Glutamatergic neuron (in vitro differentiated cells): ENCODE results near the gene RRAS2. TPM values are rescaled to one million over a fixed set of nuclear protein-coding genes. Genes with fewer than 3 reads are reported as not detected.

Experiments
- DNase-seq: peaks from one replicate; pipeline ENCODE4 v3.0.0; 2022
- H3K27ac Mint-ChIP-seq: one replicate; pipeline ENCODE4 v1.8.0; 2020; ENCODE audit warnings: mild to moderate bottlenecking, mixed read lengths, inconsistent platforms; ENCODE audit not compliant: unreplicated experiment
- H3K27me3 Mint-ChIP-seq: one replicate; pipeline ENCODE4 v1.8.0; 2020; ENCODE audit warnings: mild to moderate bottlenecking, moderate library complexity, mixed read lengths, inconsistent platforms; ENCODE audit not compliant: unreplicated experiment
- H3K36me3 Mint-ChIP-seq: one replicate; pipeline ENCODE4 v1.8.0; 2020; ENCODE audit warnings: mild to moderate bottlenecking, mixed read lengths, inconsistent platforms; ENCODE audit not compliant: unreplicated experiment
- H3K4me1 Mint-ChIP-seq: one replicate; pipeline ENCODE4 v1.8.0; 2020; ENCODE audit warnings: mild to moderate bottlenecking, low read depth, mixed read lengths, inconsistent platforms; ENCODE audit not compliant: unreplicated experiment
- H3K4me3 Mint-ChIP-seq: one replicate; pipeline ENCODE4 v1.8.0; 2020; ENCODE audit warnings: mild to moderate bottlenecking, mixed read lengths, inconsistent platforms; ENCODE audit not compliant: unreplicated experiment
- H3K9me3 Mint-ChIP-seq: one replicate; pipeline ENCODE4 v1.8.0; 2020; ENCODE audit warnings: mild to moderate bottlenecking, moderate library complexity, mixed read lengths, inconsistent platforms; ENCODE audit not compliant: unreplicated experiment
- total RNA-seq: library from RNA; stranded (reverse); fragmentation: NEBNext Ultra II Directional; extraction: Animal tissue kit (Norgen Biotek cat#: 25700); gene quantifications from one replicate; pipeline ENCODE4 v1.2.1, GENCODE V29; 2021; ENCODE audit not compliant: unreplicated experiment
- TF ChIP-seq, protein P1 (sequence below): fragments of 200-600 bp; sonication (generic); IDR thresholded peaks from one replicate; pipeline ENCODE4 v1.5.0; 2021; ENCODE audit not compliant: partially characterized antibody, unreplicated experiment

The RRAS2 gene
- total RNA-seq, 1 donor from 2014 or later: 20.8 TPM

DNA sequence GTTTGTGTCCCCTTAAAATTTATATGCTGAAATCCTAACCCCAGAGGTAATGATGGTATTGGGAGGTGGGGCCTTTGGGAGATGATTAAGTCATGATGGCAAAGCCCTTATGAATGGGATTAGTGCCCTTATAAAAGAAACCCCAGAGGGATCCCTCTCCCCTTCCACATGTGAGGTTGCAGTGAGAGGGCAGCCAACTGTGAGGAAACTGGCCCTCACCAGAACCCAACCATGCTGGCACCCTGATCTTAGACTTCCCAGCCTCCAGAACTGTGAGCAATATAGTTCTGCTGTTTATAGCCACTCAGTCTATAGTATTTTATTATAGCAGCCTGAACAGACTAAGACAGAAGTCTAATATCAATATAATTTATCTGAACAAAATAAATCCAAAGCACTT lies 27.1 kb upstream of the RRAS2 start:
- H3K27ac Mint-ChIP-seq: no peak overlapping the region
- H3K4me3 Mint-ChIP-seq: no peak overlapping the region
- no peak for DNase-seq
- H3K4me1 Mint-ChIP-seq: peaks cover 8% of the 10 kb centered on the region
- no peaks in the 10 kb centered on the region for H3K36me3 Mint-ChIP-seq
- TF ChIP-seq, protein P1, sequence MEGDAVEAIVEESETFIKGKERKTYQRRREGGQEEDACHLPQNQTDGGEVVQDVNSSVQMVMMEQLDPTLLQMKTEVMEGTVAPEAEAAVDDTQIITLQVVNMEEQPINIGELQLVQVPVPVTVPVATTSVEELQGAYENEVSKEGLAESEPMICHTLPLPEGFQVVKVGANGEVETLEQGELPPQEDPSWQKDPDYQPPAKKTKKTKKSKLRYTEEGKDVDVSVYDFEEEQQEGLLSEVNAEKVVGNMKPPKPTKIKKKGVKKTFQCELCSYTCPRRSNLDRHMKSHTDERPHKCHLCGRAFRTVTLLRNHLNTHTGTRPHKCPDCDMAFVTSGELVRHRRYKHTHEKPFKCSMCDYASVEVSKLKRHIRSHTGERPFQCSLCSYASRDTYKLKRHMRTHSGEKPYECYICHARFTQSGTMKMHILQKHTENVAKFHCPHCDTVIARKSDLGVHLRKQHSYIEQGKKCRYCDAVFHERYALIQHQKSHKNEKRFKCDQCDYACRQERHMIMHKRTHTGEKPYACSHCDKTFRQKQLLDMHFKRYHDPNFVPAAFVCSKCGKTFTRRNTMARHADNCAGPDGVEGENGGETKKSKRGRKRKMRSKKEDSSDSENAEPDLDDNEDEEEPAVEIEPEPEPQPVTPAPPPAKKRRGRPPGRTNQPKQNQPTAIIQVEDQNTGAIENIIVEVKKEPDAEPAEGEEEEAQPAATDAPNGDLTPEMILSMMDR: no peak
- H3K9me3 Mint-ChIP-seq: peaks cover 2% of the 10 kb centered on the region
- peaks cover 5% of the 10 kb centered on the region for H3K27me3 Mint-ChIP-seq

GRCh38 chr11:14384338-14384737 lies 25.4 kb upstream of the RRAS2 start:
- peaks cover 5% of the 10 kb centered on the region for H3K27me3 Mint-ChIP-seq

DNA sequence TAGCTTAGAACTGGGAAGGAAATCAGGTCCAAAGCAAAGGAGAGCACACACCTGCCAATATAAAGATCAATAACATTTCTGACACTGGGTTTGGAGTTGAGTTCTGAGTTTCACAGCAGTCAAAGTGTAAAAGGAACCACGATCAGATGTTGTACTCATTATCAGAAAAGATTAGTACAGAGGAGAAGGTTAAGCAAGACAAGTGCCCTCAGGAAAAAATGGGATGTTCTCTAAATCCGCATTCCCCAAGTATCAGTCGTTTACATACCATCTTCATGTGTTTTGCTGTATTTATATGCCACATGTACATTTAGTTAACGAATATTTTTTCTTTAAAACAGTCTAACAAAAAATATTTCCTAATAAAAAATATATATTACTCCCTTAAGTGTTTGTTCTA lies 23.0 kb upstream of the RRAS2 start:
- no peak overlapping the region for H3K27ac Mint-ChIP-seq
- no peak for DNase-seq
- peaks cover 4% of the 10 kb centered on the region for H3K4me1 Mint-ChIP-seq
- peaks cover 2% of the 10 kb centered on the region for H3K9me3 Mint-ChIP-seq
- H3K27me3 Mint-ChIP-seq: peaks cover 7% of the 10 kb centered on the region
- no peaks in the 10 kb centered on the region for H3K36me3 Mint-ChIP-seq
- H3K4me3 Mint-ChIP-seq: no peak overlapping the region
- TF ChIP-seq, protein P1: no peak

More at GRCh38 chr11:14384338-14384737, 25.4 kb upstream of the RRAS2 start:
- Mint-ChIP-seq H3K4me3 (no peak overlapping the region), H3K4me1 (peaks cover 8% of the 10 kb centered on the region), H3K27ac (no peak overlapping the region), H3K9me3 (peaks cover 2% of the 10 kb centered on the region), H3K36me3 (no peaks in the 10 kb centered on the region)
- no peak for DNase-seq
- TF ChIP-seq, protein P1: no peak

GRCh38 chr11:14380947-14381561 lies 22.1 kb upstream of the RRAS2 start:
- DNase-seq: peak; percentile 74
- Mint-ChIP-seq H3K4me1 (no peaks in the 10 kb centered on the region), H3K9me3 (peaks cover 2% of the 10 kb centered on the region), H3K27me3 (peaks cover 5% of the 10 kb centered on the region), H3K27ac (no peak overlapping the region), H3K36me3 (no peaks in the 10 kb centered on the region), H3K4me3 (peak overlapping the region; percentile 86)
- TF ChIP-seq, protein P1: no peak

- Mint-ChIP-seq H3K4me3 (peak overlapping the region; percentile 83), H3K9me3 (peaks cover 2% of the 10 kb centered on the region), H3K27me3 (peaks cover 5% of the 10 kb centered on the region), H3K27ac (no peak overlapping the region), H3K36me3 (no peaks in the 10 kb centered on the region), H3K4me1 (no peaks in the 10 kb centered on the region)
- no peak for DNase-seq
- TF ChIP-seq, protein P1: no peak
Observed at GRCh38 chr11:14380125-14380936, 21.3 kb upstream of the RRAS2 start.
